Tibial nerve (tissue), 4 donors: Measurements from ENCODE around the gene GAGE12J. TPM values are rescaled to one million over a fixed set of nuclear protein-coding genes. Genes with fewer than 3 reads are reported as not detected.
"Not testable (repeated sequence)": the region's sequence is repeated elsewhere in the genome, so short reads cannot be mapped to it uniquely, and the experiment has no call there.

Experiments used
- DNase-seq, 2 donors: peaks; one replicate each; pipeline ENCODE4 v3.0.0-alpha.2; 2019; ENCODE audit warnings: low spot score in 2 of 2
- H3K27ac ChIP-seq, 4 donors: fragments of 200-600 bp; sonication (generic) in 3 of 4; one replicate each; pipeline ENCODE4 v1.5.1; 2017 to 2019; ENCODE audit warnings: mild to moderate bottlenecking in 1 of 4
- H3K27me3 ChIP-seq, 2 donors: fragments of 200-600 bp; sonication (generic) in 1 of 2; one replicate each; pipeline versions ENCODE4 v1.5.1 to v1.6.0; 2017 to 2019
- H3K36me3 ChIP-seq, 3 donors: fragments of 200-600 bp; sonication (generic); one replicate each; pipeline ENCODE4 v1.5.1; 2018 to 2019
- H3K4me1 ChIP-seq, 4 donors: fragments of 200-600 bp; sonication (generic) in 3 of 4; one replicate each; pipeline ENCODE4 v1.5.1; 2017 to 2019
- H3K4me3 ChIP-seq, 4 donors: fragments of 200-600 bp; sonication (generic) in 3 of 4; one replicate each; pipeline ENCODE4 v1.5.1; 2017 to 2019; ENCODE audit warnings: mild to moderate bottlenecking in 1 of 4, moderate library complexity in 1 of 4
- H3K9me3 ChIP-seq, 4 donors: fragments of 200-600 bp; sonication (generic) in 3 of 4; one replicate each; pipeline ENCODE4 v1.5.1; 2017 to 2019
- CTCF ChIP-seq, 5 experiments: fragments of 200-600 bp in 3 of 5; fragments of 450-650 bp in 2 of 5; sonication (generic) in 3 of 5; IDR thresholded peaks; one replicate each; pipeline ENCODE4 v1.5.1; 2016 to 2019; ENCODE audit warnings: antibody characterized with exemption in 5 of 5, mild to moderate bottlenecking in 3 of 5, moderate library complexity in 2 of 5
- EP300 ChIP-seq, 2 donors: sonication (generic); formaldehyde crosslinking; IDR thresholded peaks; one replicate each; pipeline ENCODE4 v1.6.1; 2017; ENCODE audit warnings: antibody characterized with exemption in 2 of 2, mild to moderate bottlenecking in 1 of 2
- POLR2A ChIP-seq, 2 donors: fragments of 450-650 bp; IDR thresholded peaks; one replicate each; pipeline ENCODE4 v1.6.1; 2017; ENCODE audit warnings: antibody characterized with exemption in 2 of 2, mild to moderate bottlenecking in 2 of 2, moderate library complexity in 2 of 2
- WGBS, 2 donors: methylation state at CpG; one replicate each; pipeline ENCODE4 v1.1.5; 2018; 5-methylcytosine and 5-hydroxymethylcytosine counted together
- total RNA-seq, 4 donors: library from RNA; depleted of rRNA; stranded (reverse); fragments of >200 nt; gene quantifications; one replicate each; pipeline ENCODE4 v1.1.0, GENCODE V29; 2016

GAGE12J gene
- total RNA-seq, 4 donors from 2014 or later = not detected

- peaks cover 0 to 5% (median 0%) of the 10 kb centered on the region in 4 donors for H3K4me1 ChIP-seq
- peak overlapping the region; percentile 19 to 44 (median 37) for H3K4me3 ChIP-seq
- no peaks in the 10 kb centered on the region for H3K9me3 ChIP-seq
- H3K27ac ChIP-seq = peak overlapping the region; percentile 54 to 78 (median 72)
- no peaks in the 10 kb centered on the region for H3K36me3 ChIP-seq
- peaks cover 0 to 4% of the 10 kb centered on the region in 2 donors for H3K27me3 ChIP-seq
- TF ChIP-seq CTCF (IDR thresholded peaks at IDR 0.05) = no peak
- no peak for TF ChIP-seq POLR2A (IDR thresholded peaks at IDR 0.05)
- no peak for TF ChIP-seq EP300 (IDR thresholded peaks at IDR 0.05)
- 3 to 34% methylated on average over 8 of the region's 8 CpGs for WGBS, 2 donors
- DNase-seq = no peak
Measured at GRCh38 chrX:49309401-49309981, 12.3 kb upstream of the GAGE12J start.

- DNase-seq = no peak
- H3K27ac ChIP-seq = no peak overlapping the region
- H3K4me3 ChIP-seq = peak overlapping the region in 1 of 4 donors; percentile 44
- TF ChIP-seq EP300 (IDR thresholded peaks at IDR 0.05) = no peak
- no peak for TF ChIP-seq CTCF (IDR thresholded peaks at IDR 0.05)
- no peak for TF ChIP-seq POLR2A (IDR thresholded peaks at IDR 0.05)
- WGBS, 2 donors = 52 to 62% methylated on average over 18 of the region's 18 CpGs
- no peaks in the 10 kb centered on the region for H3K36me3 ChIP-seq
- no peaks in the 10 kb centered on the region for H3K9me3 ChIP-seq
- H3K27me3 ChIP-seq = peaks cover 0 to 4% of the 10 kb centered on the region in 2 donors
- H3K4me1 ChIP-seq = peaks cover 0 to 5% (median 0%) of the 10 kb centered on the region in 4 donors
Measured at GRCh38 chrX:49310371-49310770, 11.5 kb upstream of the GAGE12J start.

- Histone ChIP-seq H3K27ac (no peak overlapping the region), H3K27me3 (no peaks in the 10 kb centered on the region), H3K9me3 (no peaks in the 10 kb centered on the region), H3K36me3 (no peaks in the 10 kb centered on the region), H3K4me3 (no peak overlapping the region), H3K4me1 (peaks cover 0 to 5% (median 0%) of the 10 kb centered on the region in 4 donors)
- TF ChIP-seq CTCF (IDR thresholded peaks at IDR 0.05) (no peak), EP300 (IDR thresholded peaks at IDR 0.05) (no peak), POLR2A (IDR thresholded peaks at IDR 0.05) (no peak)
- DNase-seq = no peak
- 81 to 100% methylated on average over 2 of the region's 2 CpGs for WGBS, 2 donors
Measured at GRCh38 chrX:49312176-49312575, 9.7 kb upstream of the GAGE12J start.

- Histone ChIP-seq H3K36me3 (no peaks in the 10 kb centered on the region), H3K27me3 (no peaks in the 10 kb centered on the region), H3K4me1 (no peaks in the 10 kb centered on the region), H3K4me3 (no peak overlapping the region), H3K27ac (no peak overlapping the region), H3K9me3 (no peaks in the 10 kb centered on the region)
- WGBS, 2 donors = 61 to 68% methylated on average over 4 of the region's 4 CpGs
- no peak for DNase-seq
- TF ChIP-seq EP300 (IDR thresholded peaks at IDR 0.05) = no peak
- no peak for TF ChIP-seq POLR2A (IDR thresholded peaks at IDR 0.05)
- TF ChIP-seq CTCF (IDR thresholded peaks at IDR 0.05) = no peak
Measured at GRCh38 chrX:49316085-49316484, 5.8 kb upstream of the GAGE12J start.

- not testable (repeated sequence) for H3K4me3 ChIP-seq, H3K36me3 ChIP-seq, DNase-seq, H3K27me3 ChIP-seq, H3K9me3 ChIP-seq, H3K4me1 ChIP-seq, H3K27ac ChIP-seq
- no CpG with 5 or more reads among the region's 27 CpGs for WGBS, 2 donors
Measured at GRCh38 chrX:49322266-49322665, 429 bp downstream of the GAGE12J start.

GRCh38 chrX:49323735-49324134, 1.9 kb downstream of the GAGE12J start:
- H3K36me3 ChIP-seq, H3K27me3 ChIP-seq: not testable (repeated sequence)

GRCh38 chrX:49330421-49330820, 8.6 kb downstream of the GAGE12J start:
- not testable (repeated sequence) for H3K4me3 ChIP-seq, H3K9me3 ChIP-seq, H3K27me3 ChIP-seq, H3K36me3 ChIP-seq, DNase-seq, H3K27ac ChIP-seq, H3K4me1 ChIP-seq
- WGBS, 2 donors = 90% methylated on average over 8 of the region's 11 CpGs; no CpG with 5 or more reads in 1 of the 2 donors

More at GRCh38 chrX:49323735-49324134, 1.9 kb downstream of the GAGE12J start:
- not testable (repeated sequence) for DNase-seq, H3K4me1 ChIP-seq, H3K9me3 ChIP-seq, H3K27ac ChIP-seq, H3K4me3 ChIP-seq
- 75% methylated on average over 4 of the region's 7 CpGs; no CpG with 5 or more reads in 1 of the 2 donors for WGBS, 2 donors

- not testable (repeated sequence) for H3K27ac ChIP-seq, H3K9me3 ChIP-seq, H3K27me3 ChIP-seq, H3K4me3 ChIP-seq, DNase-seq, H3K36me3 ChIP-seq, H3K4me1 ChIP-seq
- WGBS, 2 donors = no CpG with 5 or more reads among the region's 16 CpGs
Measured at GRCh38 chrX:49331282-49331681, 9.4 kb downstream of the GAGE12J start, which contains the start of gene GAGE13. Gene GAGE13, plus strand, starts transcription at chrX:49331582. Its CDS starts 1,156 bp downstream, at chrX:49332738.

- H3K27me3 ChIP-seq, H3K9me3 ChIP-seq, H3K4me1 ChIP-seq, H3K27ac ChIP-seq, DNase-seq, H3K36me3 ChIP-seq, H3K4me3 ChIP-seq: not testable (repeated sequence)
- WGBS, 2 donors = 94% methylated on average over 17 of the region's 26 CpGs; no CpG with 5 or more reads in 1 of the 2 donors
Measured at GRCh38 chrX:49331841-49332240, 10.0 kb downstream of the GAGE12J start.
